ENCODE measurements around the gene DAPK2.

DAPK2 gene

DNA sequence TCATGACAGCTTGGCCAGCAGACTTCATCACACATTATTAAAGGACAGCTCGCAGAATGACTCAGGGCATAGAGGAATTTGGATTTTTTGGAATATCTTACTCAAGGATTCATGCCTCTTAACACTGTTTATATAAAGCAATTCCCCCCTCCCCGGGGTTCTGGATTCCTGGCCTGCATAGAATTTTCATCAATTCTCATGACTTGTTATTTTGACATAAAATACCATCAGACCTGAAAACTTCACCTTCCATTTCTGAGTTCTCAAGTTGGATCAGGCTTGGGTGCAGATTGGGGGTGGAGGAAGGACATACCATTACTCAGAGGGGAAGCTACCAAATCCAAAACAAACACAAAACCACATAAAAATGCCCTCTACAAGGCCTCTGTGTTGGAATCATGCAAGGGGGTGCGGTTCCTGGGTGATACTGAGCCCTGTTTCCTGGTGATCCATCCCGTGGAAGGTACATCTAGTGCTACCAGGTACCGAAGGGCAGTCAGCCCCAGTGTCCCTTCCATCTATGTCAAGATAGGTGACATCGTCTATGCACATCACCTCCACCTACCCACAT lies 95.3 kb downstream of the DAPK2 start:
- Histone ChIP-seq H3K4me1 (ENCODE audit: control insufficient read depth, insufficient read depth, low read length) (peaks cover 5% of the 10 kb centered on the region), H3K36me3 (ENCODE audit: control insufficient read depth, insufficient read depth, low read length) (no peaks in the 10 kb centered on the region), H3K27me3 (ENCODE audit: control insufficient read depth, insufficient read depth, low read length) (no peaks in the 10 kb centered on the region), H3K4me3 (ENCODE audit: low read length) (no peak overlapping the region), H3K9ac (ENCODE audit: low read length) (no peak overlapping the region), H3K9me3 (ENCODE audit: control insufficient read depth, low read length) (no peaks in the 10 kb centered on the region)

DNA sequence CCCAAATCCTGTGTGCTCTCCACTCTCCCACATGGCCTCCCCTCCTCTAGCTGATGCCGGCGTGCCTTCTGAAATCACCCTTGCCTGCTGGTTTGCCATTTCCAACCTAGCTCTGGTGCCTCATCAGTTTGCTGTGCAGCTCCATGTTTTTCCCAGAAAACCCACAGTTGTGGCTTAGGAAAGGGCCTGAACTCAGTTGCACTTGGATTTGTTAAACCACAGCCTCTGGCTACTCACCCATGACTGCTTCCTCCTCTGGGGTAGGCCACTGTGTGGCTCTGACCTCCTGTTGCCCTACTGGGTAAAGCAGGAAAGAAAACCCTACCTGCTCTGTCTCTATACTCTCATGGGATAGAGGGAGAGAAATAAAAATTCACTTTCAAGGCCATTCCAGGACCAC lies 97.3 kb downstream of the DAPK2 start:
- H3K9ac ChIP-seq (ENCODE audit: low read length): no peak overlapping the region
- H3K27me3 ChIP-seq (ENCODE audit: control insufficient read depth, insufficient read depth, low read length): no peaks in the 10 kb centered on the region
- no peaks in the 10 kb centered on the region for H3K36me3 ChIP-seq (ENCODE audit: control insufficient read depth, insufficient read depth, low read length)
- H3K4me1 ChIP-seq (ENCODE audit: control insufficient read depth, insufficient read depth, low read length): peaks cover 13% of the 10 kb centered on the region
- no peaks in the 10 kb centered on the region for H3K9me3 ChIP-seq (ENCODE audit: control insufficient read depth, low read length)
- no peak overlapping the region for H3K4me3 ChIP-seq (ENCODE audit: low read length)

DNA sequence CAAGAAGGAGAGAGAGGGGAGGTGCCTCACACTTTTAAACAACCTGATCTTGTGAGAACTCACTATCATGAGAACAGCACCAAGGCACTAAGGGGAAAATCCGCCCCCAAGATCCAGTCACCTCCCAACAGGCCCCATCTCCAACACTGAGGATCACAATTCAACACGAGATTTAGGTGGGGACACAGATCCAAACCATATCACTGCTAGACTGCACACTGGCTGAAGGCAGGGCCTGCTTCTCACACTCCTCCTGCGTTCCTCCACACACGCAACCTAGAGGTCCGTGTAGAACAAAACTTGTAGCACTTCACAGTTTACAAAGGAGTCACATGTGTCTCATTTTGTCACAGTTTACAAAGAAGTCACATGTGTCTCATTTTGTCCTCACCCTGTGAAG lies 97.8 kb downstream of the DAPK2 start:
- Histone ChIP-seq H3K4me3 (ENCODE audit: low read length) (no peak overlapping the region), H3K4me1 (ENCODE audit: control insufficient read depth, insufficient read depth, low read length) (peaks cover 13% of the 10 kb centered on the region), H3K9me3 (ENCODE audit: control insufficient read depth, low read length) (no peaks in the 10 kb centered on the region), H3K36me3 (ENCODE audit: control insufficient read depth, insufficient read depth, low read length) (no peaks in the 10 kb centered on the region), H3K27me3 (ENCODE audit: control insufficient read depth, insufficient read depth, low read length) (no peaks in the 10 kb centered on the region), H3K9ac (ENCODE audit: low read length) (no peak overlapping the region)

DNA sequence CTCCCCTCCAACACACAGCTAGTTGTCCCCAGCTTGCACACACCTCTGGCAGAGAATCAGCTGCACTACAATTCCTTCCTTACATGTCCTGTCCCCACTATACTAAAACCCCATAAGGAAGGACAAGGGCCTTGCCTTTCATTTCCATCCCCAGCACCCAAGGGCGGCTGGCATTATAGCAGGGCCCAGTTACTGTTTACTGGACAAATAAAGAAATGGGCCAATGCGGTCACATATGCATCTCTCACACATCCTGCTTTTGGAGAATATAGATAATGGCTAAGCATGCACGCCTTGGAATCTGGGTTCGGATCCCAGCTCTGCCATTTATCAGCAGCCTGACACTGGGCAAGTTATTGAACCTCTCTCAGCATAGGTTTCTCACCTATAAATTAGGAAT lies 99.1 kb downstream of the DAPK2 start:
- H3K9ac ChIP-seq (ENCODE audit: low read length): no peak overlapping the region
- no peaks in the 10 kb centered on the region for H3K36me3 ChIP-seq (ENCODE audit: control insufficient read depth, insufficient read depth, low read length)
- H3K4me3 ChIP-seq (ENCODE audit: low read length): no peak overlapping the region
- H3K27me3 ChIP-seq (ENCODE audit: control insufficient read depth, insufficient read depth, low read length): no peaks in the 10 kb centered on the region
- no peaks in the 10 kb centered on the region for H3K9me3 ChIP-seq (ENCODE audit: control insufficient read depth, low read length)
- H3K4me1 ChIP-seq (ENCODE audit: control insufficient read depth, insufficient read depth, low read length): peaks cover 13% of the 10 kb centered on the region

DNA sequence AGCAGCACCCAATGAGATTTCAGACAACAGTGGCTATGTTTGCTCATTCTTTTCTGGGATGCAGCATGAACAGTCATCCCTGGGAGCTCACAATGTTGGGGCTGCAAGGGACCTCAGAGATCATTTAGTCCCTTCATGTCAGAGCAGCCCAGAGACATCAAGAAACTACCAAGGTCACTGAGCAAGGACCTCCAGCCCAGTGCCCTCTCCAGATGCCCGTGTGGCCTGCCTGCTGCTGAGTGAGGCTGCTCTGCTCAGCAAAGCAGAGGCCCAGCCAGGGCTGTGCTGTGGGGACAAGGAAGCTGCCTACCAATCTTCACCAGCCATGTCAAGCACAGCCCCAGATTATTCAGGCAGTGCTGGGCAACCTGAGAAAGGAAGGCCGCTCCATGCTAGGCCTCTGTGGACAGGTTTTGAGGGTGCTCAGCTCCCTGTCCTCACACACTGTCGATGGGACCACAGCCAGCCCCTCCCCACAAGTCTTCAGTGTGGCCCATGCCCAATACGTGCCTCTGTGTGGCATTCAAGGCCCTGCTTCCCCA lies 99.7 kb downstream of the DAPK2 start:
- Histone ChIP-seq H3K27me3 (ENCODE audit: control insufficient read depth, insufficient read depth, low read length) (no peaks in the 10 kb centered on the region), H3K9ac (ENCODE audit: low read length) (no peak overlapping the region), H3K4me1 (ENCODE audit: control insufficient read depth, insufficient read depth, low read length) (peaks cover 13% of the 10 kb centered on the region)

DNA sequence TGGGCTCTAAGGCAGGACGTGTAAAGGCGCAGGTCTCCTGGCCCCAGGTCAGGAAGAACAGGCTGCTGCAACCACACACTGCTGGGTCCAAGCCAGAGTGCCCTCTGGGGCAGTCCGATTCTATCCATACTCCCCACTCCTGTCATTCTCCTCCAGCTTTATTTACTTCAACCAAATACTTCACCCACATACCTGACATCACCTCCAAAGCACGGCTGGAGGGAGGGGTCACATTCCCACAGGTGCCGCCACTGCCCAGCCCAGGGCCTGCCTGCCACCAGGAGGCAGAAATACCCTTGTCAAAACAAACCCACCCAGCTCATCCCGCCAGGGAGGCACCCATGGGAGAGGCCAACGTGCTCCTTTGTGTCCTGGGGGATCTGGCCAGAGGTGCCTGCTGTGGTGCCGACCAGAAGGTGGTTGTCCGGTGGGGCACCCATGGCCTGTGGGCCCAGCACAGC lies 100.4 kb downstream of the DAPK2 start:
- no peaks in the 10 kb centered on the region for H3K9me3 ChIP-seq (ENCODE audit: control insufficient read depth, low read length)

More for the DNA sequence above, 99.7 kb downstream of the DAPK2 start:
- H3K36me3 ChIP-seq (ENCODE audit: control insufficient read depth, insufficient read depth, low read length): no peaks in the 10 kb centered on the region
- no peak overlapping the region for H3K4me3 ChIP-seq (ENCODE audit: low read length)
- no peaks in the 10 kb centered on the region for H3K9me3 ChIP-seq (ENCODE audit: control insufficient read depth, low read length)

DNA sequence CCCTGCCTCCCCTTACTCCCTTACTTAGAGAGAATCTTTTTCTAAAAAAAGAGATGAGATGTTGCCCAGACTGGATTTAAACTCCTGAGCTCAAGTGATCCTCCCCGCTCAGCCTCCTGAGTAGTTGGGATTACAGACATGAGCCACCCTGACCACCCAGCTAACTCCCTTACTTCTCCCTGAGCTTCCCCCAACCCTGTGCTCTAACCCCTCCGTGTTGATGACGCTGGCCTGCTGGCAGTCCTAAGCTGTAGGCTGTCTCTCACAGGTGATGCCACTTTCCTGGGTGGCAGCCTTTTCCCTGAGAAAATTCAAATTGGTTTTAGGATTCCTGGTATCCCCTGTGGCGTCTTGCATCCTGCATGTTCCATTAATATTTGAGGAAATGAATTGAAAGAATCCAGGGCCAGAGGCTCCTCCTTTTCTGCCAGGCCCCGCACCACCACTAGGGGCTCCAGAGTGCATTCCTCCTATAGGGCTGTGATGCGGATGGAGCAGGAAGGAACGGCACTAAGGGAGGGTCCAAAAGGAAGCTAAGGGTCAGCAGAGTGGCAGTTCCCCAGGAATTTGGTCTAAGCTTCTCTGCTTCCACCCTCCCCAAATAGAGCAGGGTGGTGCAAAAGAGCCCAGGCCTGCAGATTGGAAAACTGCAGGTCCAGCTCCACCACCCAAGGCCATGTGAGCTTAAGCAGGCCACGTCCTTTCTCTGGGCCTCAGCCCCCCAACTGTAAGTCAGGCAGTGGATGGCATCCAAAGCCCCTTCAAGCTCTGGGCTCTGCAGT lies 101.1 kb downstream of the DAPK2 start:
- Histone ChIP-seq H3K27me3 (ENCODE audit: control insufficient read depth, insufficient read depth, low read length) (no peaks in the 10 kb centered on the region), H3K36me3 (ENCODE audit: control insufficient read depth, insufficient read depth, low read length) (no peaks in the 10 kb centered on the region), H3K9me3 (ENCODE audit: control insufficient read depth, low read length) (no peaks in the 10 kb centered on the region), H3K4me1 (ENCODE audit: control insufficient read depth, insufficient read depth, low read length) (peaks cover 13% of the 10 kb centered on the region), H3K9ac (ENCODE audit: low read length) (peak overlapping the region; percentile 48), H3K4me3 (ENCODE audit: low read length) (peak overlapping the region; percentile 14)

More for the DNA sequence above, 100.4 kb downstream of the DAPK2 start:
- Histone ChIP-seq H3K36me3 (ENCODE audit: control insufficient read depth, insufficient read depth, low read length) (no peaks in the 10 kb centered on the region), H3K4me1 (ENCODE audit: control insufficient read depth, insufficient read depth, low read length) (peaks cover 13% of the 10 kb centered on the region), H3K4me3 (ENCODE audit: low read length) (peak overlapping the region; percentile 14), H3K27me3 (ENCODE audit: control insufficient read depth, insufficient read depth, low read length) (no peaks in the 10 kb centered on the region), H3K9ac (ENCODE audit: low read length) (peak overlapping the region; percentile 48)

DNA sequence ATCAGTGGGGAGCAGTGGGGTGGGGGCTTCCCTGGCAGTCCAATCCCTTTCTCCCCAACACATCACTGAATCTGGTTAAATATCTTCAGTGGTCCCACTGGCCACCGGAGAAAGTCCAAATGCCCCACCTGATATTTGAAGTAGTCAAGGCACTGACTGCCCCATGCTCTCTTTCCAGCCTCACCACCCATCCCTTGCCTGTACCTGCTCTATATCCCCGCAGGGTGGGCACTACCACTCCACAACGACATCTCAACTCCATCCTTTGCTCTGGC lies 101.7 kb downstream of the DAPK2 start:
- Histone ChIP-seq H3K36me3 (ENCODE audit: control insufficient read depth, insufficient read depth, low read length) (no peaks in the 10 kb centered on the region), H3K9me3 (ENCODE audit: control insufficient read depth, low read length) (no peaks in the 10 kb centered on the region), H3K4me3 (ENCODE audit: low read length) (no peak overlapping the region), H3K27me3 (ENCODE audit: control insufficient read depth, insufficient read depth, low read length) (no peaks in the 10 kb centered on the region), H3K4me1 (ENCODE audit: control insufficient read depth, insufficient read depth, low read length) (peaks cover 17% of the 10 kb centered on the region), H3K9ac (ENCODE audit: low read length) (no peak overlapping the region)

DNA sequence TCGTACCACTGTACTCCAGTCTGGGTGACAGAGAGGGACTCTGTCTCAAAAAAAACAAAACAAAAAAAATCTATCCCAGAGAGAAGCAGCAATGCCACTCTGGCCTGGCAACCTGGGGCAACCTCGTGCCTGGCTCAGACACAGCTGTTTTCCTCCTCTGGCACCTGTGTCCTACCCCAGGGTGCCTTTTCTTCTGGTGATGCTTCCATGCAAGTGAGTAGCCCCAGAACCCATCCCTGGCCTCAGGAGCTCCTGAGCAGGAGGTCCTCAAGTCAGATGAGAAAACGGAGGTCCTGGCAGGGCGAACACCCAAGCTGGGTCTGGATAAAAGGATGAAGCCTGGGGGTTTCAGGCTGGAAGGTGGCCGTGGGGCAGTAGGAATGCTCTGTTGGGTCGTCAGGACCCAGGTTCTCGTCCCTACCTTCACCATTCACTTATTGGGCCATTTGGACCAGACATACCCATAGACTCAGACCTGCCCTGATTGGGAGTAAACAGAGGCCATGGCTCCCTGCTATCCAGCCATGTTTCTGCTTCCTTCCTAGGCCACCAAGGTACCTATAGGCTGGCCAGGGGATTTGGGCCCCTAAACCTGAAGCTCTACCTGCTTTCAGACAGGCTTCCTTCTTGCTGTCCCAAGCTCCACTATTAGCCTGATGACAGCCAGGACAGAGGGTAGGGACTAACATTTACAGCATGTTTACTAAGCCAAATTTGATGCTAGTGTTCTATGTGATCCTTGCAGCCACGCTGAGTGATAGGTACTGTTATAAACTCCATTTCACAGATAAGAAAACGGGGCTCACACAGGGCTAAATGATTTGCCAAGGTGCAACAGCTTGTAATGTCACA lies 102.2 kb downstream of the DAPK2 start:
- no peak overlapping the region for H3K9ac ChIP-seq (ENCODE audit: low read length)
- H3K4me1 ChIP-seq (ENCODE audit: control insufficient read depth, insufficient read depth, low read length): peaks cover 18% of the 10 kb centered on the region
- H3K9me3 ChIP-seq (ENCODE audit: control insufficient read depth, low read length): no peaks in the 10 kb centered on the region
- H3K4me3 ChIP-seq (ENCODE audit: low read length): no peak overlapping the region
- H3K36me3 ChIP-seq (ENCODE audit: control insufficient read depth, insufficient read depth, low read length): no peaks in the 10 kb centered on the region
- H3K27me3 ChIP-seq (ENCODE audit: control insufficient read depth, insufficient read depth, low read length): no peaks in the 10 kb centered on the region

DNA sequence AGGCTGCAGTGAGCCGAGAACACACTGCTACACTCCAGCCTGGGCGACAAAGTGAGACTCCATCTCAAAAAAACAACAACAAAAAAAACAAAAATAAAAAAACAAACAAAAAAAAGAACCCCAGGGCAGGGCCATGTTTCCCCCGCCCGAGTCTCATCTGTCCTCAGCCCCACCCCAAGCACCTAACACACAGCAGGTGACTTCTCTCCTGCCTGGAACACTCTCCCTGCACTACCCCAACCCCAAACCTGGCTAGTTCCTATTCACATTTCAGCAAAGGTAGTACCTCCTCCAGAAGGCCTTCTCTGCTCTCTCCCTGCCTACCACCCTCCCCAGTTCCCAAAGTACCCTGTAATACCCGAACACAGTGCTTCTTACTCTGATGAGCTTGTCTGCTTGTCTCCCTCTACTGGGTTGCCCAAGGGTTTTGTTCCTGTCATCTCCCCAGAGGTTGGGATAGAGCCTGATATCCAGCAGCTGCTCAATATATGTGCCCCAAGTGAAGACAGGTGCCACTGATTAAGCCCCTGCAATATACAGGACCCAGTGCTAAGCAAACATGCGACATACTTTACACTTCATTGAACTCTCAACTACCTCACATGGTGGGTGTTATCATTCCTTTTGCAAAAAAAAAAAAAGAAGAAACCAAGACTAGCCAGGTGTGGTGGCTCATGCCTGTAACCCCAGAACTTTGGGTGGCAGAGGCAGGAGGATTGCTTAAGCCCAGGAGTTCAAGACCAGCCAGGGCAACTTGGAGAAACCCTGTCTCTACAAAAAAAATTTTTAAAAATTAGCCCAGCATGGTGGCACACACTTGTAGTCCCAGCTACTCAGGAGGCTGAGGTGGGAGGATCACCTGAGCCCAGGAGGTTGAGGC lies 103.6 kb downstream of the DAPK2 start:
- Histone ChIP-seq H3K36me3 (ENCODE audit: control insufficient read depth, insufficient read depth, low read length) (no peaks in the 10 kb centered on the region), H3K4me3 (ENCODE audit: low read length) (no peak overlapping the region), H3K9ac (ENCODE audit: low read length) (no peak overlapping the region), H3K9me3 (ENCODE audit: control insufficient read depth, low read length) (no peaks in the 10 kb centered on the region), H3K27me3 (ENCODE audit: control insufficient read depth, insufficient read depth, low read length) (no peaks in the 10 kb centered on the region), H3K4me1 (ENCODE audit: control insufficient read depth, insufficient read depth, low read length) (peaks cover 18% of the 10 kb centered on the region)

DNA sequence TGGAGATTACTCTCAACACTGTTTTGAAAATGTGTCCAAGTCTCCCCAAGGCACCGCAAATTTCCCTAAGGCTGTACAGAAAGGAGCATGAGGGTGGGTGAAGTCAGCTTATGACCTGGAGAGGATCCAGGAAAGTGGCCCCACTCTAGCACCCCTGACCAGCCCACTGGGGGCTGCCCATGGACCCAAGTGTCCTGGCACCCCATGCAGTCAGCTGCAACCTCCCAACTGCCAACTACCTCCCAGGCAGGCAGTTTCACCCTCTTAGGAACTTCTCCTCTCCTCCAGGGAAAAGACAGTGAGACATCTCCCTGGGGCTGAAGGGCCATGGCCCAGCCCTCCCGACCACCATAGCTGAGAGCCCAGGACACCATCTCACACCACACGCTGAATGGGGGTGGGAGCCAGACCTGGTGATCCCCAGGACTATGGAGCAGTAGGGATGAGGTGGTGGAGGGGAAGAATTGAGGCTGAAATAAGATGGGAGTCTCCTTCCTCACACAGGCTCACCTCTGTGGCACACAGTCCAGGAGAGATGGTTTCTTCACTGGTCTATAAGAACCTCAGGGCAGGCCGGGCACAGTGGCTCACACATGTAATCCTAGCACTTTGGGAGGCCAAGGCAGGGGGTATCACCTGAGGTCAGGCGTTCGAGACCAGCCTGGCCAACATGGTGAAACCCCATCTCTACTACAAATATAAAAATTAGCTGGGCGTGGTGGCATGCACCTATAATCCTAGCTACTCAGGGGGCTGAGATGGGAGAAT lies 104.4 kb downstream of the DAPK2 start:
- Histone ChIP-seq H3K4me1 (ENCODE audit: control insufficient read depth, insufficient read depth, low read length) (peaks cover 18% of the 10 kb centered on the region), H3K36me3 (ENCODE audit: control insufficient read depth, insufficient read depth, low read length) (no peaks in the 10 kb centered on the region), H3K4me3 (ENCODE audit: low read length) (no peak overlapping the region), H3K9me3 (ENCODE audit: control insufficient read depth, low read length) (no peaks in the 10 kb centered on the region), H3K9ac (ENCODE audit: low read length) (no peak overlapping the region), H3K27me3 (ENCODE audit: control insufficient read depth, insufficient read depth, low read length) (no peaks in the 10 kb centered on the region)
